Measurements from ENCODE around the gene CNTN4.

DNA sequence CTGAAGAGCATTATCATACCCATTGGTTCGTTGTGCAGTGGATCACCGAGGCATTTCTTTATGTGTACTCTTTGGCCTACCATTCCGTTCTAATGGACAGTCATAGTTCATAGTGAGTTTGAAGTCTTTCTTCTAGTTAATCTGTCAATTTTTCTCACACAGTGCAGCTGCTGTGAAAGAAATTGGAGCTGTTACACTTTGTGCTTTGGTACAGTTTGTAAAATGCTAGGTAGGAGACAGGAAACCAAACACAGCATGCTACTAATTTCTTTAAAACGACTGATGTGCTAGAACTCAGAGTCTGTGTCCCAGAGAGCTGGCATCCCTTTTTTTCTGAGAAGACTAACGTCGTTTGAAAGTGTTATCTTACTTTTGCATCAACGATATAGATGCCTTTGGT is 218.9 kb downstream of the CNTN4 start:
- TF ChIP-seq CTCF (IDR thresholded peaks at IDR 0.05): no peak
- no peak for TF ChIP-seq POLR2A (IDR thresholded peaks at IDR 0.05)

Measured in breast epithelium (tissue), 3 donors.